Neuronal stem cell (in vitro differentiated cells): ENCODE measurements around the gene LRRC8E.

Experiments used
- DNase-seq: peaks from one replicate; pipeline ENCODE4 v3.0.0-alpha.2; 2013; ENCODE audit warnings: low spot score
- H2AFZ ChIP-seq: one replicate; pipeline ENCODE4 v1.6.1; 2013; ENCODE audit warnings: mild to moderate bottlenecking, low read length, inconsistent platforms
- H2AK5ac ChIP-seq: 2 replicates; pipeline ENCODE4 v1.6.1; 2013; ENCODE audit warnings: low read depth, mild to moderate bottlenecking, inconsistent platforms, low read length, moderate library complexity, mixed read lengths
- H2BK120ac ChIP-seq: 2 replicates; pipeline ENCODE4 v1.6.1; 2013; ENCODE audit warnings: low read depth, mild to moderate bottlenecking, inconsistent platforms, low read length, moderate library complexity, mixed read lengths
- H2BK12ac ChIP-seq: one replicate; pipeline ENCODE4 v1.6.1; 2013; ENCODE audit warnings: low read length, inconsistent platforms
- H2BK15ac ChIP-seq: 2 replicates; pipeline ENCODE4 v1.6.1; 2013; ENCODE audit warnings: mild to moderate bottlenecking, low read length, inconsistent platforms, mixed read lengths
- H2BK5ac ChIP-seq: one replicate; pipeline ENCODE4 v1.6.1; 2013; ENCODE audit warnings: inconsistent platforms, mild to moderate bottlenecking, low read length, moderate library complexity
- H3K14ac ChIP-seq: one replicate; pipeline ENCODE4 v1.6.1; 2013; ENCODE audit warnings: low read length, inconsistent platforms
- H3K18ac ChIP-seq: 2 replicates; pipeline ENCODE4 v1.6.1; 2013; ENCODE audit warnings: low read length, inconsistent platforms
- H3K23ac ChIP-seq: 2 replicates; pipeline ENCODE4 v1.6.1; 2013; ENCODE audit warnings: low read depth, mild to moderate bottlenecking, mixed read lengths, low read length, inconsistent platforms; ENCODE audit not compliant: poor library complexity
- H3K27ac ChIP-seq: replicated peaks from 3 replicates; pipeline ENCODE4 v1.5.1; 2013; ENCODE audit warnings: low read length, inconsistent platforms
- H3K27me3 ChIP-seq, 3 experiments: 2 replicates each; pipeline ENCODE4 v1.6.1; 2013; ENCODE audit warnings: low read length in 3 of 3, mild to moderate bottlenecking in 2 of 3, inconsistent platforms in 1 of 3, low read depth in 1 of 3, mixed read lengths in 1 of 3, moderate library complexity in 1 of 3; ENCODE audit not compliant: control insufficient read depth in 3 of 3, insufficient read depth in 3 of 3
- H3K36me3 ChIP-seq, 2 donors: replicated peaks in 1 of 2; 2 replicates each; pipeline ENCODE4 v1.6.1; 2013; ENCODE audit warnings: low read length in 2 of 2; ENCODE audit not compliant: control insufficient read depth in 2 of 2, insufficient read depth in 2 of 2
- H3K4ac ChIP-seq: 2 replicates; pipeline ENCODE4 v1.6.1; 2013; ENCODE audit warnings: inconsistent platforms, mild to moderate bottlenecking, low read length, moderate library complexity
- H3K4me1 ChIP-seq, 2 donors: 1 replicate in 1 of 2; 2 replicates in 1 of 2; pipeline ENCODE4 v1.6.1; 2013; ENCODE audit warnings: low read length in 2 of 2, low read depth in 1 of 2; ENCODE audit not compliant: control insufficient read depth in 2 of 2, insufficient read depth in 1 of 2
- H3K4me2 ChIP-seq: one replicate; pipeline ENCODE4 v1.6.1; 2013; ENCODE audit warnings: mild to moderate bottlenecking, low read length, inconsistent platforms; ENCODE audit not compliant: insufficient read depth, poor library complexity, severe bottlenecking
- H3K4me3 ChIP-seq, 2 donors: 2 replicates each; pipeline ENCODE4 v1.5.1; 2013; ENCODE audit warnings: low read length in 2 of 2, mild to moderate bottlenecking in 2 of 2, inconsistent platforms in 1 of 2, moderate library complexity in 1 of 2
- H3K79me1 ChIP-seq: one replicate; pipeline ENCODE4 v1.6.1; 2013; ENCODE audit warnings: low read depth, mild to moderate bottlenecking, inconsistent platforms, low read length, moderate library complexity
- H3K9ac ChIP-seq: one replicate; pipeline ENCODE4 v1.6.1; 2013; ENCODE audit warnings: mild to moderate bottlenecking, low read depth, low read length, inconsistent platforms; ENCODE audit not compliant: poor library complexity
- H3K9me3 ChIP-seq, 2 donors: replicated peaks in 1 of 2; 2 replicates each; pipeline versions ENCODE3 to v1.6.1; 2013; ENCODE audit warnings: low read length in 2 of 2, mild to moderate bottlenecking in 2 of 2, inconsistent platforms in 1 of 2, low read depth in 1 of 2, mixed read lengths in 1 of 2, moderate library complexity in 1 of 2; ENCODE audit not compliant: control insufficient read depth in 2 of 2, insufficient read depth in 1 of 2
- H4K8ac ChIP-seq: one replicate; pipeline ENCODE4 v1.6.1; 2013; ENCODE audit warnings: low read depth, mild to moderate bottlenecking, inconsistent platforms, low read length, moderate library complexity
- H4K91ac ChIP-seq: one replicate; pipeline ENCODE4 v1.6.1; 2013; ENCODE audit warnings: low read length, low read depth, mild to moderate bottlenecking, inconsistent platforms; ENCODE audit not compliant: poor library complexity
- WGBS, 2 donors: extraction: QIAGEN DNeasy Blood & Tissue Kit; methylation state at CpG; one replicate each; pipeline ENCODE4 v1.1.7; 2013; ENCODE audit warnings: missing lambda C conversion rate in 2 of 2, mixed read lengths in 1 of 2; ENCODE audit not compliant: insufficient read length in 2 of 2, insufficient replicate concordance in 1 of 2; ENCODE audit errors: extremely low coverage in 2 of 2; 5-methylcytosine and 5-hydroxymethylcytosine counted together

LRRC8E gene

DNA sequence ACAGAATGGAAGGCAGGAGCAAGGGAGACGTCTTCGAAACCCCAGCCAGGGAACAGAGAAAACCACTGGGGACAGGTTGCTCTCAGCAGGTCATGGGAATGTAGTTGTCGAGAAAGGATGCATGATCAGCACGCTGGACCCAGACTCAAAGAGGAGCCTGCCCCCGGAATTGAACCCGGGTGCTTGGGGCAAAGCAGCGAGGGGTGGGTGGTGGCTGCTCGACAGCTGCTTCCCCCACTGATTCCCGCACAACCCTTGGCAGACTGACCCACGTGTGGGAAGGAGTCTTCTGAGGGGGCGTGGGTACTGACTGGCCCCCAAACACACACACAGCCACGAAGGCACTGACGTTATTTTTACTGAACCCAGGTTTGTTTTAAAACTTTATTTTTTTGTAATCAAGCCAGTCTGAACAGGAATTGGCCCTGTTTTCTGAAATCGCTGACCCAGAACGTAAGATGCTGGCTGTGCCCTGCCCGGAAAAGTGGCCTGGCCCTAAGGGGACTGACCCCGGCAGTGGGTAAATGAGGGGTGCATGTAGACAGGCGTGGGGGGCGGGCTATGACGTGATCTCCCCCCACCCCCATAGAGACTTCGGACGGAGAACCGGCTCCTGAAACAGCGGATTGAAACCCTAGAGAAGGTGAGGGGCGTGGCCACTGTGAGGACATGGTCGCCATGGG, 32.7 kb upstream of the LRRC8E start:
- H3K27ac ChIP-seq, result no peak overlapping the region
- H2BK120ac ChIP-seq, result no peak overlapping the region
- H3K23ac ChIP-seq, result no peak overlapping the region
- no peak for DNase-seq
- peak overlapping the region; percentile 46 for H2AK5ac ChIP-seq
- no peaks in the 10 kb centered on the region for H3K9me3 ChIP-seq
- H3K27me3 ChIP-seq, result peaks cover 0 to 21% (median 0%) of the 10 kb centered on the region in 3 experiments
- no CpG with 5 or more reads among the region's 26 CpGs for WGBS, 2 donors
- H2BK15ac ChIP-seq, result no peak overlapping the region
- no peak overlapping the region for H2AFZ ChIP-seq
- H3K79me1 ChIP-seq, result no peaks in the 10 kb centered on the region
- no peak overlapping the region for H3K9ac ChIP-seq
- H3K4me2 ChIP-seq, result no peak overlapping the region
- no peak overlapping the region for H2BK12ac ChIP-seq
- H4K91ac ChIP-seq, result no peak overlapping the region
- no peaks in the 10 kb centered on the region for H3K36me3 ChIP-seq
- H3K4me3 ChIP-seq, result no peak overlapping the region
- no peak overlapping the region for H4K8ac ChIP-seq
- no peak overlapping the region for H3K18ac ChIP-seq
- peaks cover 10 to 11% of the 10 kb centered on the region in 2 donors for H3K4me1 ChIP-seq
- H2BK5ac ChIP-seq, result no peak overlapping the region
- H3K14ac ChIP-seq, result no peak overlapping the region
- H3K4ac ChIP-seq, result no peak overlapping the region

- no peak overlapping the region for H3K4me2 ChIP-seq
- no peak overlapping the region for H3K4ac ChIP-seq
- no peak overlapping the region for H3K4me3 ChIP-seq
- H3K27me3 ChIP-seq, result peaks cover 0 to 27% (median under 1%) of the 10 kb centered on the region in 3 experiments
- no peak overlapping the region for H3K9ac ChIP-seq
- no peak overlapping the region for H2BK12ac ChIP-seq
- no peak overlapping the region for H3K18ac ChIP-seq
- no peak for DNase-seq
- no peaks in the 10 kb centered on the region for H3K36me3 ChIP-seq
- H2BK15ac ChIP-seq, result no peak overlapping the region
- H4K8ac ChIP-seq, result no peak overlapping the region
- peak overlapping the region; percentile 37 for H2AK5ac ChIP-seq
- no peaks in the 10 kb centered on the region for H3K9me3 ChIP-seq
- H4K91ac ChIP-seq, result no peak overlapping the region
- H3K14ac ChIP-seq, result no peak overlapping the region
- H3K79me1 ChIP-seq, result no peaks in the 10 kb centered on the region
- no peak overlapping the region for H3K23ac ChIP-seq
- no peak overlapping the region for H3K27ac ChIP-seq
- no peak overlapping the region for H2BK5ac ChIP-seq
- H2BK120ac ChIP-seq, result no peak overlapping the region
- peaks cover 10 to 11% of the 10 kb centered on the region in 2 donors for H3K4me1 ChIP-seq
- WGBS, 2 donors, result no CpG with 5 or more reads among the region's 16 CpGs
- H2AFZ ChIP-seq, result no peak overlapping the region
Measured at GRCh38 chr19:7856109-7856591, 32.2 kb upstream of the LRRC8E start.

DNA sequence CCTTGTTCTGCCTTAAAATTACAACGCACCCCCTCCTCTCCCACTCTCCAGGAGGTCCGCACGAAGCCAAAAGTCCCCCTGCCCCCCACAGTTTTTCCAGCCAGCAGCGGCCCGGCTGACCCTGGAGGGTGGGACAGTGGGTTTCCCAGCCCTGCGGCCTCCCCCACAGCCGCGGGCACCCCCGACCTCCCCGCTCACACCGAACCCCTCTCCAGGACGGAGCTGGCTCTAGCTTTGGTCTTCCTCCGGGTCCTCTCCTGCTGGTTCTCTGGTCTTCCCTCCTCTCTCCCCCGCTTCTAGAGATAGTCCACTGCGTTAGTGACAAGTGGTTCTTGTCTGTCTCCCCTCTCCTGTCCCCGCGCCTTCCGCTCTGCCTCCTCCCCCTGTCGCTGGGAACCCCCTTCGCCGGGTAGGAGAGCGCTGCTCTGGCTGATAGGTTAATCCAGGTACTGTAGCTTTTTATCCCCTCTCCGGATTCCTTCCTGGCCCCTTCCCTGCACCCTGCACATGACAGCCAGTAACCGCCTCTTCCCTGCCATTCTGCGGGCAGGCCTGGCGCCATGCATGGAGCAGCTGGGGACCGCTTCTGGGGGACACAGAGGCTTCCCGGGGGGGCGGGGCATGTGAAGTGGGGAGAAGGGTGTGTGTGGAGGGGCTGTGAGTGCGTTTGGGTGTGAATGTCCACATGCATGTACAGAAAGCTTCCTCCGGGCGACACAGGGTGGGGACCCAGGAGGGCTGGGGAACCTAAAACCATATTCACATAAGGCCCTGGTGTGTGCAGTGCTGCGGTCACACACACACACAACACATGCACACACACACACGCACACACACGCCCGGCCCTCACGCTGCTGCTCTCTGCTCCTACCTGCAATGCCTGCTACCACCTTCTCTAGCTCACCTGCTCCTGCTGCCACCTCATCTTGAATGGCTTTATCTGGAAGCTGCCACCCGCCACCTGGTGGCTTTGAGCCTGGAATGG, 31.3 kb upstream of the LRRC8E start:
- Histone ChIP-seq H2BK15ac (peak overlapping the region; percentile 49), H2BK5ac (no peak overlapping the region), H3K79me1 (peaks cover 2% of the 10 kb centered on the region), H3K4me1 (peaks cover 8 to 17% of the 10 kb centered on the region in 2 donors), H2AFZ (no peak overlapping the region), H2AK5ac (peak overlapping the region; percentile 95), H4K91ac (peak overlapping the region; percentile 72), H4K8ac (peak overlapping the region; percentile 17), H3K4ac (no peak overlapping the region), H2BK12ac (no peak overlapping the region), H3K18ac (peak overlapping the region; percentile 96), H3K4me2 (no peak overlapping the region), H3K27me3 (peaks cover 0 to 35% (median 7%) of the 10 kb centered on the region in 3 experiments), H3K4me3 (no peak overlapping the region), H3K9me3 (no peaks in the 10 kb centered on the region), H3K9ac (peak overlapping the region; percentile 21), H3K14ac (peak overlapping the region; percentile 71), H3K23ac (peak overlapping the region; percentile 44), H3K27ac (no peak overlapping the region), H3K36me3 (no peaks in the 10 kb centered on the region), H2BK120ac (peak overlapping the region; percentile 18)
- no peak for DNase-seq
- WGBS, 2 donors, result no CpG with 5 or more reads among the region's 38 CpGs

DNA sequence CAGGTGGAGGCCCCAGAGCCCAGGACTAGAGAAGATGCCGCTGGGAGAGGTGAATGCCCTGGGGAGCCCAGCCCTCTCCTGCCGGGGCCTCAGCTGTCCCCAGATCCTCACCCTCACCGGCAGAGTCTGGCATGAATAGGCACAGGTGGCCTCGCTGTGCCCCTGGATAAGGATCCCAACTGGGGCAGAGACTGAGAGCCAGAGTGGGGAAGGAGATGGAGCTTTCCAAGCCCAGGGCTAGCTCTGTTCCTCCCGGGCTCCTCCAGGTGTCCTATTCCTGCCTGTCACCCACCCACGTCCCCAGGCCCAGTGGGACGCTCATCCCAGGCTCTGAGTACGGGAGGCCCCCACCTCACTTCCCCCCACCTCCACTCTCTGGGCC, 30.6 kb upstream of the LRRC8E start:
- Histone ChIP-seq H3K4ac (peak overlapping the region; percentile 10), H3K9me3 (no peaks in the 10 kb centered on the region), H3K18ac (peak overlapping the region; percentile 96), H3K27me3 (peaks cover 0 to 38% (median 7%) of the 10 kb centered on the region in 3 experiments), H3K4me3 (peak overlapping the region in 1 of 2 donors; percentile 65), H3K9ac (peak overlapping the region; percentile 63), H3K36me3 (no peaks in the 10 kb centered on the region), H4K91ac (no peak overlapping the region), H3K27ac (no peak overlapping the region), H2BK12ac (no peak overlapping the region), H2AFZ (no peak overlapping the region), H3K14ac (peak overlapping the region; percentile 71), H2BK5ac (no peak overlapping the region), H2BK120ac (peak overlapping the region; percentile 18), H3K4me2 (peak overlapping the region; percentile 73), H3K79me1 (peaks cover 2% of the 10 kb centered on the region), H3K23ac (peak overlapping the region; percentile 89), H2BK15ac (peak overlapping the region; percentile 98), H3K4me1 (peaks cover 4 to 20% of the 10 kb centered on the region in 2 donors), H4K8ac (no peak overlapping the region), H2AK5ac (peak overlapping the region; percentile 95)
- DNase-seq, result no peak
- no CpG with 5 or more reads among the region's 8 CpGs for WGBS, 2 donors
